K562 (cell line): Measurements from ENCODE around the gene HTR3C. TPM values are rescaled to one million over a fixed set of nuclear protein-coding genes. Genes with fewer than 3 reads are reported as not detected.

Experiments used
- MGA ChIP-seq: fragments of 450-650 bp; IDR thresholded peaks from 2 replicates; pipeline ENCODE4 v1.6.1; 2016; ENCODE audit warnings: mild to moderate bottlenecking, moderate library complexity
- polyA plus RNA-seq, 8 experiments: library from polyadenylated mRNA; depleted of rRNA in 4 of 8; stranded (reverse) in 5 of 8; unstranded in 3 of 8; fragments of >200 nt; fragmentation: Nextera tagmentation in 2 of 8; fragmentation: Illumina TruSeq in 1 of 8; extraction: Ambion mirVana in 2 of 8; extraction: Trizol in 1 of 8; gene quantifications; 2 replicates each; pipeline versions ENCODE4 v1.2.1 to v1.2.3, GENCODE V29; 2011 to 2014; ENCODE audit warnings: inconsistent platforms in 1 of 8, missing spikeins in 1 of 8
- total RNA-seq, 7 experiments: library from RNA; depleted of rRNA in 6 of 7; stranded (reverse); fragments of >200 nt in 6 of 7; fragmentation: Illumina TruSeq in 2 of 7; extraction: Trizol in 2 of 7; gene quantifications; 2 replicates each; pipeline versions ENCODE4 v1.2.1 to v1.2.3, GENCODE V29; 2011 to 2021; ENCODE audit warnings: low replicate concordance in 1 of 7

Gene HTR3C
- total and polyA plus RNA-seq, 9 of the 15 experiments (the other 6 are each of a cell fraction or from before 2014, with no cell fraction given) = 0.04 to 0.06 TPM; not detected in 7

DNA sequence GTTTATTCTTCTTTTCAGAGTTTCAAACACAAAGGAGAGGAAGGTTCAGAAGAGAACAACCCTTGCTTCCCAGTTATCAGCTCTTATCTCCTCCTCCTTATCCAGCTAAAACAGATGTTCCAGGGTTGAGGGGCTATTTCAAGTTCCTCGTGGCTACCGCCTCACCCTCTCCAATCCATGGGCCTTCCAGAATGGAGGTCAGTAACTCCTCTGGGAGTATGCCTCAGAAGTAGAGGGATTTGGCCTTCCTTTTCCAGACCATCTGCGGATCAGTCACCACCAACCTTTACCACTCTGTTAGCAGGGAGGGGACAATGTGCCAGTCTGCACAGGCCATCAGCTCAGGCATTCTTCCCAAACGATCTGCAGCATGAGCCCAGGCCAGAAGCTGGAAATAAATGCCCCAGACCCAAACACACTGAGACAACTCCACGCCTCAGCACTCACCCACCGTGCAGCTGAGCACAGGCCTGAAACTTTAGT, 14.8 kb downstream of the HTR3C start (continued):
- peak; percentile 65 for TF ChIP-seq MGA
- TF ChIP-seq, all 486 proteins: peak for 43
